Retinal pigment epithelial cell (primary cell): Measurements from ENCODE around the gene KNCN.

ENCODE experiments used
- DNase-seq: peaks from one replicate; pipeline ENCODE4 v3.0.0-alpha.2; 2010; ENCODE audit warnings: low read depth
- H3K4me3 ChIP-seq: 2 replicates; pipeline ENCODE4 v1.5.1; 2011; ENCODE audit warnings: mild to moderate bottlenecking, low read length, control low read depth, moderate library complexity
- CTCF ChIP-seq: conservative IDR thresholded peaks from 2 replicates; pipeline ENCODE4 v1.5.1; 2011; ENCODE audit warnings: low read depth, low read length, control low read depth, inconsistent platforms

The KNCN gene

GRCh38 chr1:46545784-46546183, 5.7 kb downstream of the KNCN start:
- TF ChIP-seq CTCF, result no peak
- H3K4me3 ChIP-seq, result no peak overlapping the region
- no peak for DNase-seq

DNA sequence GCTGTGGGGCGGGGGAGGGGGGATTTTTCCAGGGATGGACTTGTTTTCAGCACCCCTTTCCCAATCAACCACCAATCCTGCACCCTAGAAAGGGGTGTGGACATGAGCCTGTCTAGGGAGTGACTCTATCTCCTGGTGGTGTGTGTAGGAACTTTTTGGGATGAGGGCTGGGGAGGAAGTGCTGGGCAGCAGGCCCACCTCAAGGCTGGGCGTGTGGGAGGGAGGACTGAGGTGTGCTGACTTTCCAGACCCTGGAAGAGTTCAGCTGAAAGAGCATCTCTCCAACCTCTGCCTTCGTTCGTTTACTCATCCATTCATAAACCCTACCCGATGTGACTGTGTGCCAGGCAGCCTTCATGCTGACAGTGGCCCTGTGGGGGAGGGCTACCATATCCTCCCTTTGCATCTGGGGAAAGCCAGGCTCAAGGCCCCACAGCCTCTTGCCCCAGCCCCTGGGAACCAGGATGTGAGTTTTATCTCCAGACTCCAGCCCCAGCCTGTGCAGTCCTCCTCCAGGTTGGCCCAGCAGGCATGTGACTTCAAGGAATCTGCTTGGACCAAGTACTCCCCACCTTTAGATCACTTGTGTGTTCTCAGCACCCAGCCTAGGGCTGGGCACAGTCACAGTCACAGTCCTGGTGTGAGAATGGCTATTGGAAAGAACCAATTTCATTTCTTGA, 6.7 kb downstream of the KNCN start:
- no peak for TF ChIP-seq CTCF
- H3K4me3 ChIP-seq, result no peak overlapping the region
- no peak for DNase-seq

DNA sequence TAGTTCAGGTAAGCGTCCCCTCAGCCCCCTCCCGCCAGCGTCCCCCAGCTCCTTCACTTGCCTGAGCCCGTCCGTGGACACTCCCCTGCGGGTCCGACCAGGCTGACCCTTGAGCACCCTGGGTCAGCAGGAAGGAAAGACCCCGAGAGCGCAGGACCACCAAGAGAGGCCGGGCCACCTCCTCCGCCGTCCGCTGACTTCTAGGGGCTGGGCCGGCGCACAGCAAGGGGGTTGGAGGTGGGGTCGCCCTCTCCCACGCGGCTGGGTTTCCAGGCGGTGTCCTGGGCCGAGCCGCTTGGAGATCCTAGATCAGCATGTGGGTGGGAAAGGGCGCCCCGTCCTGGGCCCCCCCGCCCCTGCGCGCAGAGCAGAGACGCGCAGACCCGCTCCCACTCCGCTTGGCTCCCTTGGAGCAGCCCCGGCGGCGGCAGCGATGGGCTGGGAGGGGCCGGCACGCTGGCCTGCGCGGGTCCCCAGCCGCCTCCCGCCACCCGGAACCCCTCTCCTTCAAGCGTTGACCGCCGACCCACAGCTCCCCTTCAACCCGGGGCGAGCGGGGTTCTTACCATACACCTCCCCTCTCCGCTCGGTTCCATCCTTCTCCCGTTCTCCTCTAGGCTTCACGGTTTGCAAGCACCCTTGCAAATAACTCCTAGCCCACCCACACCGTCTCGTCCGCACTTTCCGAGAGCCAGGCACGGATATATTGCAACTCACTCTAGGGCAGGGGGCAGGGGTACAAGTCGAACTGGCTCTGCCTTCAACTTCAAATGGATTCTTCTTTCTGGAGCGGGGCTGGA, 7.5 kb downstream of the KNCN start:
- no peak for DNase-seq
- no peak for TF ChIP-seq CTCF
- no peak overlapping the region for H3K4me3 ChIP-seq

- TF ChIP-seq CTCF, result no peak
- no peak overlapping the region for H3K4me3 ChIP-seq
- no peak for DNase-seq
Measured at GRCh38 chr1:46543382-46543760, 8.1 kb downstream of the KNCN start.

GRCh38 chr1:46539972-46540371, 11.5 kb downstream of the KNCN start:
- DNase-seq, result no peak
- no peak overlapping the region for H3K4me3 ChIP-seq
- TF ChIP-seq CTCF, result no peak

GRCh38 chr1:46538147-46538546, 13.3 kb downstream of the KNCN start:
- no peak overlapping the region for H3K4me3 ChIP-seq
- no peak for TF ChIP-seq CTCF
- DNase-seq, result no peak

DNA sequence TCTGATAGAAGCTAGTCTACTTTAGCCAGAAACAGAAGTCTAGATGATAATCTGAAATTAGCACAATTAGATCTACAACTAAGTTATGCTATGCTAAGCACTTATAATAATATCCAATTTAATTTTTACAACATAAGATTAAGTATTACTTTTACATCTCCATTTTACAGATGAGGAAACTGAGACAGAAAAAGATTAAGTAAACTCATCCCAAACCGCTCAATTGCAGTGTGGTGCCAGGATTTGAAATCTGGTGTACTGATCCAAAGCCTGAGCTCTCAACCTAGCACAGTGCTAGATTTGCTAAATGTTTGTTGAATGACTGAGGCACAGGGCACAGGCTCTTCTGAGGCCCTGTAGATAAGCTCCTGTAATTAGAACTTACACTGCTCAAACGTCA, 13.8 kb downstream of the KNCN start:
- no peak for DNase-seq
- H3K4me3 ChIP-seq, result no peak overlapping the region
- no peak for TF ChIP-seq CTCF
